NT2/D1 (cell line): ENCODE measurements around the gene PODXL2.

ENCODE experiments used
- SUZ12 ChIP-seq: IDR thresholded peaks from 2 replicates; pipeline ENCODE4 v1.6.1; 2011; ENCODE audit not compliant: insufficient read length, insufficient read depth; ENCODE audit errors: extremely low read depth
- YY1 ChIP-seq: IDR thresholded peaks from 2 replicates; pipeline ENCODE4 v1.6.1; 2011; ENCODE audit not compliant: insufficient read length, insufficient read depth

DNA sequence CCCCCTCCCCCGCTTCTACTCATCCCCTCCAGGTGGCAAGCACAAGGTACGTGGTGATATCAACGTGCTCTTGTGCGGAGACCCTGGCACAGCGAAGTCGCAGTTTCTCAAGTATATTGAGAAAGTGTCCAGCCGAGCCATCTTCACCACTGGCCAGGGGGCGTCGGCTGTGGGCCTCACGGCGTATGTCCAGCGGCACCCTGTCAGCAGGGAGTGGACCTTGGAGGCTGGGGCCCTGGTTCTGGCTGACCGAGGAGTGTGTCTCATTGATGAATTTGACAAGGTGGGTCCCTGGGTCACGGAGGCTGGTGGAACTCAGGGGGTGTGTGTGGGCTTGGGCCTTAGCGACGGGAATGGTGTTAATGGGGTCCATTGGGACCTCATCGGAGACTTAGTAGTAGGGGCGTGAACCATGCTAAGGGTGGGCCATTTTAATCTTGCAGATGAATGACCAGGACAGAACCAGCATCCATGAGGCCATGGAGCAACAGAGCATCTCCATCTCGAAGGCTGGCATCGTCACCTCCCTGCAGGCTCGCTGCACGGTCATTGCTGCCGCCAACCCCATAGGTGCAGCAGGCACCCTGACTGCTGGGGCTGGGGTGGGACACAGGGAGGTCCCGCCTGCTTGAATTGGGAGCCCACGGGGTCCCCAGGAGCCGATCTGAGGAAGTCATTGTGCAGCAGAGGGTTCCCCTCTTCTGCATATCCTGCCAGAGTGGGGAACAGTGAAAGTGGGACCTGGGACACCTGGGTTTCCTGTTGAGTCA, 12.0 kb upstream of the PODXL2 start:
- TF ChIP-seq SUZ12 (no peak), YY1 (no peak)
